ENCODE results near the gene LONP2.

Gene LONP2

GRCh38 chr16:48206594-48207242 is 37.4 kb upstream of the LONP2 start:
- TF ChIP-seq, protein P1, sequence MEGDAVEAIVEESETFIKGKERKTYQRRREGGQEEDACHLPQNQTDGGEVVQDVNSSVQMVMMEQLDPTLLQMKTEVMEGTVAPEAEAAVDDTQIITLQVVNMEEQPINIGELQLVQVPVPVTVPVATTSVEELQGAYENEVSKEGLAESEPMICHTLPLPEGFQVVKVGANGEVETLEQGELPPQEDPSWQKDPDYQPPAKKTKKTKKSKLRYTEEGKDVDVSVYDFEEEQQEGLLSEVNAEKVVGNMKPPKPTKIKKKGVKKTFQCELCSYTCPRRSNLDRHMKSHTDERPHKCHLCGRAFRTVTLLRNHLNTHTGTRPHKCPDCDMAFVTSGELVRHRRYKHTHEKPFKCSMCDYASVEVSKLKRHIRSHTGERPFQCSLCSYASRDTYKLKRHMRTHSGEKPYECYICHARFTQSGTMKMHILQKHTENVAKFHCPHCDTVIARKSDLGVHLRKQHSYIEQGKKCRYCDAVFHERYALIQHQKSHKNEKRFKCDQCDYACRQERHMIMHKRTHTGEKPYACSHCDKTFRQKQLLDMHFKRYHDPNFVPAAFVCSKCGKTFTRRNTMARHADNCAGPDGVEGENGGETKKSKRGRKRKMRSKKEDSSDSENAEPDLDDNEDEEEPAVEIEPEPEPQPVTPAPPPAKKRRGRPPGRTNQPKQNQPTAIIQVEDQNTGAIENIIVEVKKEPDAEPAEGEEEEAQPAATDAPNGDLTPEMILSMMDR (conservative IDR thresholded peaks at IDR 0.05): no peak
- TF ChIP-seq ZFX (IDR thresholded peaks at IDR 0.05): no peak
- no peak overlapping the region for H3K27ac ChIP-seq

- no peak for TF ChIP-seq ZFX (IDR thresholded peaks at IDR 0.05)
- TF ChIP-seq, protein P1 (conservative IDR thresholded peaks at IDR 0.05): no peak
- no peak overlapping the region; the same call in 1 of the 2 replicates for H3K27ac ChIP-seq
Observed at GRCh38 chr16:48210747-48211146, 33.4 kb upstream of the LONP2 start.

DNA sequence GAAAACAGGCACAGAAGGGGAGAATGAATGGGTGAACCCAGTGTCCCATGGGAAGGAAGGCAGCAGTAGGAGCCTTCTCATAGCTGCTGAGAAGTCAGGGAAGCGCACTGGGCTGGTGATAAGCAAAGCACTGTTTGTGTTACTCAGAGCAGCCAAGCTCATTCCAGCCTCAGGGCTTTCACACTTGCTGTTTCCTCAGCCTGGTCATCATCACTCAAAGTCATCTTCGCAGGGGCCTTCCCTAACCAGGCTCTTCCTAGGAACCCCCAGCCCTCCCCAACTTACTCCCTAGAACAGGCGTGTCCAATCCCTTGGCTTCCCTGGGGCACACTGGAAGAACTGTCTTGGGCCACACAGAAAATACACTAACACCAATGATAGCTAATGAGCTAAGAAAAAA is 32.1 kb upstream of the LONP2 start:
- H3K27ac ChIP-seq: no peak overlapping the region
- TF ChIP-seq, protein P1 (conservative IDR thresholded peaks at IDR 0.05): no peak
- TF ChIP-seq ZFX (IDR thresholded peaks at IDR 0.05): no peak

DNA sequence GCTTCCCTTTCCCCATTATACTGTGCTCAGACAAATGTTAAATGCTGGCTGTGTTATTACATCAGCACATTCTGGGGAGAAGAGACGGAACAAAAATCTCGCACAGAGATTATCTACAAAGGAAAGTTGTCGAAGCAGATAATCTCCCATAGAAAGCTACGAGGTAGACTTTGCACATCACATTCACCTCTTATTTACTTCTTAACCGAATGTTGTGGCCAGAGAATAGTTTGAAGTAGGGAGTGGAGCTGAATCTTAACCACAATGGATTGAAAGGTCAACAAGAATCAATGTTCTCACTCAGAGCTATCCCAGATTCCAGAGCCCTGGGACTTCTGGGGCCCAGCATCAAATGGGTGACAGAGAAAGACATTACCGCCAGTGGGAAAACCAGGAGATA is 28.4 kb upstream of the LONP2 start:
- TF ChIP-seq, protein P1 (conservative IDR thresholded peaks at IDR 0.05): no peak
- no peak for TF ChIP-seq ZFX (IDR thresholded peaks at IDR 0.05)
- no peak overlapping the region for H3K27ac ChIP-seq

DNA sequence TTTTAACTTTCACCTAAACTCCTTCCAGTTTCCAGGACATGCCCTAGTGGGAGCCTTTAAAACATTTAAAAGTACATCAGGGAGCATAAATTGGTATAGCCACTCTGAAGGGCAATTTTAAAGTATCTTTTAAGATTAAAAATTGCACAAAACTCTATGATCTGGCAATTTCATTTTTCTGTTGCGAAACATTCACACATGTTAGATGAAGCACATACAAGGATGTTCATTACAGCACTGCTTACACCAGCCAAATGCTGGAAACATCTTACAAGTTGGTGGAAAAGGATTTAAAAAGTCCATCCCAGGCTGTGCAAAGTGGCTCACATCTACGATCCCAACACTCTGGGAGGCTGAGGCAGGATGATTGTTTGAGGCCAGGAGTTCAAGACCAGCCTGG is 26.4 kb upstream of the LONP2 start:
- H3K27ac ChIP-seq: no peak overlapping the region
- no peak for TF ChIP-seq ZFX (IDR thresholded peaks at IDR 0.05)
- TF ChIP-seq, protein P1 (conservative IDR thresholded peaks at IDR 0.05): no peak

DNA sequence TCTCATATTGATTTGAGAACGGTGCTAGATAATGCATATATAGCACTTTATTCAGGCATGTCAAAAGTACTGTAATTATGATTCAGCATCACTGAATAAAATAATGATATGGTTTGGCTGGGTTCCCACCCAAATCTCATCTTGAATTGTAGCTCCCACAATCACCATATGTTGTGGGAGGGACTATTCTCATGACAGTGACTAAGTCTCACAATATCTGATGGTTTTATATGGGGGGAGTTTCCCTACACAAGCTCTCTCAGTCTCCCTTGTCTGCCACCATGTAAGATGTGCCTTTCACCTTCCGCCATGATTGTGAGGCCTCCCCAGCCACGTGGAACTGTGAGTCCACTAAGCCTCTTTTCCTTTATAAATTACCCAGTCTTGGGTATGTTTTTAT is 25.6 kb upstream of the LONP2 start:
- H3K27ac ChIP-seq: no peak overlapping the region
- TF ChIP-seq, protein P1 (conservative IDR thresholded peaks at IDR 0.05): no peak

GRCh38 chr16:48220891-48221290 is 23.2 kb upstream of the LONP2 start:
- no peak overlapping the region for H3K27ac ChIP-seq
- no peak for TF ChIP-seq ZFX (IDR thresholded peaks at IDR 0.05)
- TF ChIP-seq, protein P1 (conservative IDR thresholded peaks at IDR 0.05): no peak
